ENCODE data around the gene AFG3L2. TPM values are rescaled to one million over a fixed set of nuclear protein-coding genes. Genes with fewer than 3 reads are reported as not detected.

The AFG3L2 gene
- total RNA-seq, 1 donor from 2014 or later, result 55.3 TPM

GRCh38 chr18:12299862-12300261 is 77.2 kb downstream of the AFG3L2 start:
- Mint-ChIP-seq H3K36me3 (ENCODE audit: low read depth) (no peaks in the 10 kb centered on the region), H3K27ac (ENCODE audit: unreplicated experiment) (no peak overlapping the region), H3K4me3 (no peak overlapping the region), H3K4me1 (no peaks in the 10 kb centered on the region), H3K27me3 (ENCODE audit: low read depth) (peaks cover 8% of the 10 kb centered on the region), H3K9me3 (no peaks in the 10 kb centered on the region)
- no peak for TF ChIP-seq CTCF (conservative IDR thresholded peaks at IDR 0.05)
- DNase-seq (ENCODE audit: low read depth, low spot score), result no peak

- Mint-ChIP-seq H3K27me3 (ENCODE audit: low read depth) (peaks cover 6% of the 10 kb centered on the region), H3K27ac (ENCODE audit: unreplicated experiment) (no peak overlapping the region), H3K4me3 (no peak overlapping the region), H3K4me1 (no peaks in the 10 kb centered on the region), H3K9me3 (no peaks in the 10 kb centered on the region), H3K36me3 (ENCODE audit: low read depth) (no peaks in the 10 kb centered on the region)
- no peak for TF ChIP-seq CTCF (conservative IDR thresholded peaks at IDR 0.05)
- DNase-seq (ENCODE audit: low read depth, low spot score), result no peak
These were observed 80.6 kb downstream of the AFG3L2 start for GRCh38 chr18:12296457-12296856.

GRCh38 chr18:12296087-12296403 is 81.0 kb downstream of the AFG3L2 start:
- Mint-ChIP-seq H3K9me3 (no peaks in the 10 kb centered on the region), H3K27ac (ENCODE audit: unreplicated experiment) (no peak overlapping the region), H3K4me1 (no peaks in the 10 kb centered on the region), H3K36me3 (ENCODE audit: low read depth) (no peaks in the 10 kb centered on the region), H3K4me3 (no peak overlapping the region), H3K27me3 (ENCODE audit: low read depth) (peaks cover 8% of the 10 kb centered on the region)
- no peak for TF ChIP-seq CTCF (conservative IDR thresholded peaks at IDR 0.05)
- no peak for DNase-seq (ENCODE audit: low read depth, low spot score)

- DNase-seq (ENCODE audit: low read depth, low spot score), result no peak
- no peak overlapping the region for H3K4me3 Mint-ChIP-seq
- peaks cover 8% of the 10 kb centered on the region for H3K27me3 Mint-ChIP-seq (ENCODE audit: low read depth)
- no peaks in the 10 kb centered on the region for H3K4me1 Mint-ChIP-seq
- H3K36me3 Mint-ChIP-seq (ENCODE audit: low read depth), result no peaks in the 10 kb centered on the region
- no peak overlapping the region for H3K27ac Mint-ChIP-seq (ENCODE audit: unreplicated experiment)
- H3K9me3 Mint-ChIP-seq, result no peaks in the 10 kb centered on the region
- TF ChIP-seq CTCF (conservative IDR thresholded peaks at IDR 0.05), result no peak
These were observed 81.5 kb downstream of the AFG3L2 start for GRCh38 chr18:12295389-12296086.

DNA sequence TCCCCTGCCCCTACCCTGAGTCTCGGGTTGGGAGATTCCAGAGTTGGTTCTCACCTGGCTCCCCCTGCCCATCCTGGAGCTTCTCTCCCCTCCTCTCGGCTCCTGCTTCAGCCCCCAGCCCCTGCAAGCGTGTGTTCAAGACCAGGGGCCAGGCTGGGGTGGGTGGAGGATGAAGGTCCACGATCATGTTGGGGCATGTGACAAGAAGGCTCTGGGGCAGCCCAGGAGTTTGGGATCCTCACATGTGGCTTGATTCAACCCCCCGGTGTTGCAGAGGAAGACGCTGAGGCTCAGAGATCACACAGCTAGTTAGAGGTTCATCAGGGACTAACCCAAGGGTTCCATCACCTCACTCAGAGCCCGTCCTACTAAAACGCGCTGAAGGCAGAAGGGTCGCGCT is 83.2 kb downstream of the AFG3L2 start:
- DNase-seq (ENCODE audit: low read depth, low spot score), result no peak
- H3K4me1 Mint-ChIP-seq, result peaks cover 3% of the 10 kb centered on the region
- H3K9me3 Mint-ChIP-seq, result no peaks in the 10 kb centered on the region
- no peak overlapping the region for H3K27ac Mint-ChIP-seq (ENCODE audit: unreplicated experiment)
- H3K27me3 Mint-ChIP-seq (ENCODE audit: low read depth), result peaks cover 23% of the 10 kb centered on the region
- no peak overlapping the region for H3K4me3 Mint-ChIP-seq
- H3K36me3 Mint-ChIP-seq (ENCODE audit: low read depth), result no peaks in the 10 kb centered on the region
- no peak for TF ChIP-seq CTCF (conservative IDR thresholded peaks at IDR 0.05)
